T-helper 2 cell (primary cell): ENCODE data around the gene KRT5.
"Not testable (repeated sequence)": the region's sequence is repeated elsewhere in the genome, so short reads cannot be mapped to it uniquely, and the experiment has no call there.

Source experiments
- DNase-seq, 5 experiments: peaks; one replicate each; pipeline versions ENCODE4 v3.0.0 to v3.0.0-alpha.2; 2012 to 2022

KRT5 gene

GRCh38 chr12:52518574-52519386, 1.4 kb downstream of the KRT5 start:
- DNase-seq = no peak

GRCh38 chr12:52517888-52518287, 2.3 kb downstream of the KRT5 start:
- no peak for DNase-seq

GRCh38 chr12:52517005-52517835, 3.0 kb downstream of the KRT5 start:
- DNase-seq = no peak

GRCh38 chr12:52515927-52516831, 4.0 kb downstream of the KRT5 start:
- no peak for DNase-seq

- no peak for DNase-seq
These were observed 4.9 kb downstream of the KRT5 start for GRCh38 chr12:52515319-52515646.

- DNase-seq = no peak
These were observed 5.5 kb downstream of the KRT5 start for GRCh38 chr12:52514471-52515318.

GRCh38 chr12:52513736-52514135, 6.5 kb downstream of the KRT5 start:
- no peak for DNase-seq

GRCh38 chr12:52508211-52508610, 12.0 kb downstream of the KRT5 start:
- no peak for DNase-seq

GRCh38 chr12:52506858-52507715, 13.1 kb downstream of the KRT5 start:
- peak in 1 of 5 experiments; percentile 19 for DNase-seq

- DNase-seq = no peak
These were observed 17.3 kb downstream of the KRT5 start for GRCh38 chr12:52502877-52503276.

- no peak for DNase-seq
These were observed 18.7 kb downstream of the KRT5 start for GRCh38 chr12:52501490-52501889.

- not testable (repeated sequence) for DNase-seq
These were observed 19.6 kb downstream of the KRT5 start for GRCh38 chr12:52500574-52500973.

GRCh38 chr12:52499806-52500560, 20.2 kb downstream of the KRT5 start:
- no peak for DNase-seq

- DNase-seq = no peak
These were observed 21.2 kb downstream of the KRT5 start for GRCh38 chr12:52498946-52499345.

GRCh38 chr12:52497975-52498374, 22.2 kb downstream of the KRT5 start:
- DNase-seq = no peak

GRCh38 chr12:52496590-52497071, 23.6 kb downstream of the KRT5 start:
- DNase-seq = no peak

GRCh38 chr12:52496054-52496453, 24.1 kb downstream of the KRT5 start:
- no peak for DNase-seq

GRCh38 chr12:52495389-52495788, 24.8 kb downstream of the KRT5 start:
- no peak for DNase-seq

- no peak for DNase-seq
These were observed 25.7 kb downstream of the KRT5 start for GRCh38 chr12:52494518-52494917.

- DNase-seq = no peak
These were observed 26.1 kb downstream of the KRT5 start for GRCh38 chr12:52494100-52494499.
